Activated CD4-positive, CD25-positive, alpha-beta regulatory T cell (primary cell): ENCODE measurements around the gene TMEM181.

Experiments used
- DNase-seq, 4 experiments: peaks; one replicate each; lab custom pipeline; 2025; lab: John Stamatoyannopoulos, UW

Gene TMEM181

GRCh38 chr6:158564243-158565121, 4.6 kb downstream of the TMEM181 start:
- DNase-seq, result no peak

- DNase-seq, result no peak
Measured at GRCh38 chr6:158565122-158565429, 5.2 kb downstream of the TMEM181 start.

GRCh38 chr6:158565482-158566040, 5.7 kb downstream of the TMEM181 start:
- DNase-seq, result no peak

DNA sequence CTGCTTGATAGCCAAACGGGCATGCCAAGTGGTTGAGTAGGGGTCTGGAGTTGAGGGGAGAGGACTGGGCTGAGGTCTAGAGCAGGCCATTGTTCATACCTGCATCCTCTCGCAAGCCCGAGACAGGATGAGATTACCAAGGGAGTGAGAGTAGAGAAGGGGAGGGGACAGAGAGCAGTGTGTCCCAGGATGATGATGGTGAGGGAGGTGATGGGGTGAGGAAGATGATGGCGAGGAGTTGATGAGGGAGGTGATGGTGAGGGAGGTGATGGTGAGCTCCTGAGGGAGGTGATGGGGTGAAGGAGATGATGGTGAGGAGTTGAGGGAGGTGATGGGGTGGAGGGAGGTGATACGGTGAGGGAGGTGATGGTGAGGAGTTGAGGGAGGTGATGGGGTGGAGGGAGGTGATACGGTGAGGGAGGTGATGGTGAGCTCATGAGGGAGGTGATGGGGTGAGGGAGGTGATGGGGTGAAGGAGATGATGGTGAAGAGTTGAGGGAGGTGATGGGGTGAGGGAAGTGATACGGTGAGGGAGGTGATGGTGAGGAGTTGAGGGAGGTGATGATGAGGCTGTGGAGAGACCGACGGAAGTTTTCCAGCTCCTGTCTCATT, 6.4 kb downstream of the TMEM181 start:
- no peak for DNase-seq

DNA sequence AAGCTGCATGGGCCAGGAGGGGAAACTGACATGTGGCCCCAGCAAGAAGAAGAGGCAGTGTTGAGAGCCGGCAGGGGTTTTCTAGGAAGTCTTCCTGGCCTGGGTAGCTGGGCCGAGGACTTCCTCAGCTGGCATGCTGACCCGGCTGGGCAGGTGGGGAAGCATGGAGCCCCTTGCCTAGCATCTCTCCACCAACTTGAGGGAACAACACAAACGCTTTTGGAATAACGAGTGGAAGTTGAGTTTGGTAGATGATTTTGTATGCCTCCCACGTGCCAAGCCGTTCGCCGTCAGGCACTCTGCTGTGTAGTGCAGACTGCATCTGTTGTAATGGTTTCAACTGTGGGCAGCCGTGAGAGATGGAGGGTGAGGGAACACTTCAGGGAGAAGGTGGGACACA, 7.3 kb downstream of the TMEM181 start:
- DNase-seq, result no peak

- no peak for DNase-seq
Measured at GRCh38 chr6:158567871-158568401, 8.0 kb downstream of the TMEM181 start.

DNA sequence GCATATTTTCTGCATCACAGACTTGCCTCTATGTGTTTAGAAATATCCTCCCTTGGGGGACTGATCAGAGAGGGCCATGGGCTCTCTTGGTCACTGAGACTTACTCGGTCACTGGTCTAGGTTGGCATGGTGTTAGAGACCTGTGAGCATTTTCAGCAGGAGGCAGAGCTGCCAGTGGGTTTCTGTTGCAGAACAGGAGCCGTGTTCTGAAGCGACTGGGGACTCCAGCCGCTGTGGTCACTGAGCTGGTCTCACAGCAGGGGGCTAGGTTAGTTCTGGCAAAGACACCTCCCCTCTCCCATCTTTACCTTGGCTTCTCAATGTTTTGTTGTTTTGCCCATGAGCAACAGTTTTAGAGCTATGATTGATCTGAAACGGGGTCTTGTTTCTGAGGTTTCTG, 8.7 kb downstream of the TMEM181 start:
- DNase-seq, result no peak

DNA sequence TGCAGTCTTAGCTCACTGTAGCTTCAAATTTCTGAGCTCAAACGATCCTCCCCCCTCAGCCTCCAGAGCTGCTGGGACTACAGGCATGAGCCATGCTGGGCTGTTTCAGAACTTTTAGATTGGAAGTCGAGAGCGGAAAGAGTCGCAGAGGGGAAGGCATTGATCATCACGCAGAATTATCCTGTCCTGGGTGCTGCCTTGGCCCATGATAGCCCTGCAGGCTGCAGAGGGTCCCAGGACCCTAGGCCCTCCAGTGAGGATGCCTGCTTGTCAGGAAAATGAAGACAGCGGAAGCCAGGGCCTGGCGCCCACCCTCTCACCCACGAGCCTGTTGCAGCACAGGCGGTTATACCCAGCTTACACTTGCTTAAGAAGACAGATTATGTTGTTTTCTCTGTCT, 9.1 kb downstream of the TMEM181 start:
- no peak for DNase-seq

DNA sequence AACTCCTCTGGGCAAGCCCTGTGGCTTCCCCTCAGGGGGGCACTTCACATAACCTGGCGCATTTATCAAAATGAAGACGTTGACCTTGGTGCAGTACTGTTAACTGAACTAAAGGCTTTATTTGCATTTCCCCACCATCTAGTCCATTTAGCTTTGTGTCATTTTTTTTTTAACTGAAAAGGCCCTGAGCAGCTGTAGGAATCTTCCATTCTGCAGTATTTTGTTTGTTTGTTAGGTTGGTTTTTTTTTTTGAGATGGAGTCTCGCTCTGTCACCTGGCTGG, 10.7 kb downstream of the TMEM181 start:
- no peak for DNase-seq

- DNase-seq, result no peak
Measured at GRCh38 chr6:158571826-158572652, 12.1 kb downstream of the TMEM181 start.

GRCh38 chr6:158572653-158573541, 13.0 kb downstream of the TMEM181 start:
- DNase-seq, result no peak

GRCh38 chr6:158573542-158573931, 13.6 kb downstream of the TMEM181 start:
- DNase-seq, result no peak

- no peak for DNase-seq
Measured at GRCh38 chr6:158574800-158575199, 14.9 kb downstream of the TMEM181 start.

DNA sequence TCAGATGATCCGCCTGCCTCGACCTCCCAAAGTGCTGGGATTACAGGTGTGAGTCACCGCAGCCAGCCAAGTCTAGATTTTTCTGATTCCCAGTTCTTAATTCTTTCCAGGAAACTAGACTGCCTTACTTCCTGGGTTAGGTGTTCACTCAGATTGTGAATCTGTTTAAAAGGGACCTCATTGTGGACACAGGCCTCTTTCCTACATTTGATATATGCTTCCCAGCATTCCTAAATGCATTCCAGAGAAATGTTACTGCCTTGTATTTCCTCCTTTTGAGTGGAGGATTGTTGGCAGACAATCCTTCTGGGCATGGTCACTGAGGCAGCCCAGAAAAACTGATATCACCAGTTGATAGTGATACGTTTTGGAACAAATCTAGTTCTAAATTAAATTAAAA, 15.7 kb downstream of the TMEM181 start:
- no peak for DNase-seq

DNA sequence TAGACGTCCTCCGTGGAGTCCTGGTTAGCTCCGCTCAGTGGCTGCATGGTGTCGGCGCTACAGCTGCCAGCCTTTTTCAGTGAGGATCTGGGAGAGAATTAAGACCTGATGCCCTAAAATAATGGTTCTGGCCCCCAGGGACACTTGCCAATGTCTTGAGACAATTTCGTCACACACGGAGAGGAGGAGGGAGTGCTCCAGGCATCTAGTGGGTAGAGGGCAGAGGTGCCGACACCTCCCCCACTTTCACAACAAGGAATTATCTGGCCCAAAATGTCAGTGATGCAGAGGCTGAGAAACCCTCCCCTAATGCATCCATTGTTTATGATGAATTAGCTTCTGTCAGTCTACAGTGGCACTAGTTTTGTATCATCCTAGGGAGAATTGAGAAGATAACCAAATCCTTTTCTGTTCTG, 24.4 kb downstream of the TMEM181 start:
- DNase-seq, result no peak

DNA sequence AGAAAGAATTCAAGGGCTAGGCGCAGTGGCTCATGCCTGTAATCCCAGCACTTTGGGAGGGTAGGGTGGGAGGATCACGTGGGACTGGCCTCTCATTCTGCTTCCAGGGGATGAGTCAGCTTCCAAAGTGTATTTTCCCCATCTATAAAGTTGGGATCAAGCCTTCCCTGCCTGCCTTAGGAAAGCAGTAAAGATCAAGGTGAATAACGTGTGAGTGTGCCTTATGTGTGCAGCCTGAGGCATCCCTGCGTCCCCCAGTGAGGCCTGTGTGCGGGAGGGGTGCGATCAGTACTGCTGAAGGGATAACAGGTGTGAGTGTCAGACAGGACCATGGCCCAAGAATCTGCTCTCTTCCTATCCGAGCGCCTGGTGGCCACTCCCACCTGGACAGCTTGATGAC, 26.8 kb downstream of the TMEM181 start:
- DNase-seq, result no peak

- no peak for DNase-seq
Measured at GRCh38 chr6:158589366-158589765, 29.5 kb downstream of the TMEM181 start.

GRCh38 chr6:158591134-158591809, 31.4 kb downstream of the TMEM181 start:
- DNase-seq, result no peak

DNA sequence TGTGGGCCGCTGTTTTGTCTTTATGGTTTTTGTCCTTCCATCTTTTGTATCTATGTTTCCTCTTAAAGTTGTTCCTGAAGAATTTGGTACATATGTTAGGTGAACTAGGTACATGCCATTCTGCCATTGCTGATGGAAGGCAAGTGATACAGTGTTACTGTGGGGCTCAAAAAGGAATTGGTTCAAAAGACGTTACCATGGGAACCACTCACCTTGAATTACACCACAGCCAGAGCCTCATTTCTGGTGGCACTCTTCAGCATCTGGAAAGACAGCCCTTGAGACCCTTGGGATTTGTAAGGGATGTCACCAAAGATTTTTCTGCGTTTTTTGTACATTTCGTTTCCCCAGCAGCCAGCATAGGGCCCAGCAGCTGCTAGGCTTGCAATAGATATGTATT, 31.9 kb downstream of the TMEM181 start:
- no peak for DNase-seq

GRCh38 chr6:158593670-158594069, 33.8 kb downstream of the TMEM181 start:
- DNase-seq, result no peak

GRCh38 chr6:158595223-158595622, 35.3 kb downstream of the TMEM181 start:
- no peak for DNase-seq
